HL-60 (cell line): ENCODE measurements around the gene CDH19.

Experiments
- CTCF ChIP-seq: IDR thresholded peaks from one replicate; pipeline ENCODE4 v1.5.1; 2011; ENCODE audit warnings: low read length, control low read depth, inconsistent platforms; ENCODE audit not compliant: insufficient read depth
- POLR2AphosphoS5 ChIP-seq: IDR thresholded peaks from 2 replicates; pipeline ENCODE4 v1.6.1; 2012; ENCODE audit warnings: low read depth

GRCh38 chr18:66623821-66624220 is 19.9 kb upstream of the CDH19 start:
- no peak for TF ChIP-seq CTCF
- TF ChIP-seq POLR2AphosphoS5 = no peak
